K562 (cell line): Measurements from ENCODE around the gene RDH14. TPM values are rescaled to one million over a fixed set of nuclear protein-coding genes. Genes with fewer than 3 reads are reported as not detected.

Experiments
- ATAC-seq: fragments of 200-7000 bp; cut with Tn5 transposase; 3 replicates; pipeline ENCODE4 v1.9.1; 2020; ENCODE audit warnings: moderate library complexity
- BruUV-seq: library from RNA; stranded (reverse); fragments of 400-500 nt; replicated peaks from 2 replicates; lab custom pipeline; 2021; lab: Mats Ljungman, UMichigan
- CTCF ChIA-PET: fragments of 300-600 bp; formaldehyde crosslinking; extraction: SDS; loops from one replicate; lab custom pipeline; 2021; ENCODE audit warnings: low intra/inter-chr PET ratio; lab: Yijun Ruan, JAX
- POLR2A ChIA-PET: fragments of 300-600, 350-650 bp; sonication (Branson Sonifier 250); formaldehyde crosslinking; extraction: SDS; loops from one replicate; lab custom pipeline; 2021; ENCODE audit warnings: antibody characterized with exemption, inconsistent platforms; lab: Yijun Ruan, JAX
- DNase-seq, 4 experiments: peaks; one replicate each; pipeline versions ENCODE4 v3.0.0 to v3.0.0-alpha.2; 2011 to 2018; ENCODE audit warnings: low spot score in 3 of 4, mixed read lengths in 3 of 4; ENCODE audit errors: extremely low read depth in 1 of 4
- FAIRE-seq: peaks from 2 replicates; lab custom pipeline; 2011; peaks lifted over from hg19 to GRCh38; lab: Jason Lieb, UNC
- H2AFZ ChIP-seq: 2 replicates; pipeline ENCODE4 v1.6.0; 2011; ENCODE audit warnings: low read depth, low read length, control low read depth, inconsistent platforms
- H3K27ac ChIP-seq: fragments of 200-600 bp; 3 replicates; pipeline ENCODE4 v1.8.0; 2011; ENCODE audit warnings: low read depth, mild to moderate bottlenecking, control low read depth, inconsistent platforms, low read length, moderate library complexity, mixed read lengths; ENCODE audit errors: extremely low read depth
- H3K27me3 ChIP-seq, 2 experiments: fragments of 300-600 bp in 1 of 2; 2 replicates in 1 of 2; 3 replicates in 1 of 2; pipeline versions ENCODE4 v1.6.0 to v1.8.0; 2011; ENCODE audit warnings: inconsistent platforms in 2 of 2, low read length in 2 of 2, mild to moderate bottlenecking in 1 of 2, mixed read lengths in 1 of 2, moderate library complexity in 1 of 2; ENCODE audit not compliant: control insufficient read depth in 2 of 2, insufficient read depth in 2 of 2
- H3K36me3 ChIP-seq: fragments of 300-600 bp; 3 replicates; pipeline ENCODE4 v1.8.0; 2011; ENCODE audit warnings: mild to moderate bottlenecking, low read length, inconsistent platforms; ENCODE audit not compliant: control insufficient read depth, insufficient read depth
- H3K4me1 ChIP-seq, 2 experiments: fragments of 200-600 bp in 1 of 2; replicated peaks in 1 of 2; 2 replicates in 1 of 2; 3 replicates in 1 of 2; pipeline versions ENCODE4 v1.5.1 to v1.8.0; 2011; ENCODE audit warnings: inconsistent platforms in 2 of 2, low read length in 2 of 2, mild to moderate bottlenecking in 1 of 2, mixed read lengths in 1 of 2, moderate library complexity in 1 of 2; ENCODE audit not compliant: control insufficient read depth in 2 of 2, insufficient read depth in 2 of 2
- H3K4me2 ChIP-seq: 2 replicates; pipeline ENCODE4 v1.6.1; 2011; ENCODE audit warnings: low read length, control low read depth, inconsistent platforms, mixed read lengths; ENCODE audit not compliant: insufficient read depth
- H3K4me3 ChIP-seq: fragments of 200-600 bp; sonication (generic), shearing (Covaris generic); 2 replicates; pipeline ENCODE4 v1.5.1; 2016; ENCODE audit warnings: control low read depth, inconsistent platforms
- H3K79me2 ChIP-seq: fragments of 200-600 bp; 3 replicates; pipeline ENCODE4 v1.8.0; 2011; ENCODE audit warnings: low read length, inconsistent platforms; ENCODE audit not compliant: control insufficient read depth, insufficient read depth
- H3K9ac ChIP-seq, 2 experiments: 2 replicates each; pipeline versions ENCODE4 v1.6.0 to v1.6.1; 2011; ENCODE audit warnings: low read depth in 2 of 2, low read length in 2 of 2, control low read depth in 1 of 2, inconsistent platforms in 1 of 2, mild to moderate bottlenecking in 1 of 2, mixed read lengths in 1 of 2; ENCODE audit not compliant: insufficient read depth in 1 of 2
- H3K9me1 ChIP-seq: one replicate; pipeline ENCODE4 v1.6.0; 2011; ENCODE audit warnings: inconsistent platforms, mild to moderate bottlenecking, low read length, moderate library complexity; ENCODE audit not compliant: control insufficient read depth, insufficient read depth
- H3K9me3 ChIP-seq: replicated peaks from 2 replicates; pipeline ENCODE4 v1.5.1; 2011; ENCODE audit warnings: low read depth, low read length, inconsistent platforms; ENCODE audit not compliant: control insufficient read depth, insufficient read depth
- H4K20me1 ChIP-seq: replicated peaks from 2 replicates; pipeline ENCODE4 v1.6.1; 2011; ENCODE audit warnings: low read length, inconsistent platforms, mixed read lengths; ENCODE audit not compliant: control insufficient read depth, insufficient read depth
- AFF4 ChIP-seq: sonication (generic); formaldehyde crosslinking; IDR thresholded peaks from 2 replicates; pipeline ENCODE4 v1.8.0; 2023; ENCODE audit warnings: mild to moderate bottlenecking, missing genetic modification reagents
- BACH1 ChIP-seq: fragments of 200-800 bp; sonication (Bioruptor generic); IDR thresholded peaks from 2 replicates; pipeline ENCODE4 v1.6.1; 2016; ENCODE audit warnings: missing genetic modification characterization, missing compliant biosample characterization
- KLF1 ChIP-seq: fragments of 450-650 bp; IDR thresholded peaks from 2 replicates; pipeline ENCODE4 v1.6.1; 2016; ENCODE audit warnings: missing genetic modification characterization, missing compliant biosample characterization
- SUPT5H ChIP-seq: fragments of 450-650 bp; IDR thresholded peaks from 2 replicates; pipeline ENCODE4 v1.6.1; 2016
- TBL1XR1 ChIP-seq, 2 experiments: IDR thresholded peaks; 2 replicates each; pipeline ENCODE4 v1.6.1; 2012; ENCODE audit warnings: improper control_type of control experiment in 2 of 2, low read length in 2 of 2, mild to moderate bottlenecking in 1 of 2
- TGIF2 ChIP-seq: sonication (generic); formaldehyde crosslinking; IDR thresholded peaks from 2 replicates; pipeline ENCODE4 v1.8.1; 2022; ENCODE audit warnings: mild to moderate bottlenecking, missing genetic modification reagents, moderate library complexity
- TRIM24 ChIP-seq, 2 experiments: fragments of 450-650 bp; IDR thresholded peaks; 2 replicates each; pipeline ENCODE4 v1.6.1; 2016
- ZNF184 ChIP-seq: sonication (generic); formaldehyde crosslinking; IDR thresholded peaks from 2 replicates; pipeline ENCODE4 v1.5.0; 2020; ENCODE audit warnings: missing genetic modification reagents
- ZNF318 ChIP-seq, 2 experiments: fragments of 450-650 bp; IDR thresholded peaks; 2 replicates each; pipeline ENCODE4 v1.6.1; 2016; ENCODE audit warnings: mild to moderate bottlenecking in 2 of 2, borderline replicate concordance in 1 of 2, low read depth in 1 of 2, moderate library complexity in 1 of 2
- ZNF764 ChIP-seq: fragments of 250-450 bp; sonication (Bioruptor Pico); IDR thresholded peaks from 2 replicates; pipeline ENCODE4 v1.4.0; 2020; ENCODE audit warnings: low read depth, mild to moderate bottlenecking, moderate library complexity
- ZZZ3 ChIP-seq: fragments of 450-650 bp; IDR thresholded peaks from 2 replicates; pipeline ENCODE4 v1.6.1; 2016; ENCODE audit warnings: antibody characterized with exemption, mild to moderate bottlenecking, moderate library complexity
- WGBS: fragments of 100-300 bp; shearing (Covaris generic); methylation state at CpG from one replicate; pipeline ENCODE4 v1.1.6; 2016; ENCODE audit warnings: low coverage, mixed read lengths; ENCODE audit not compliant: insufficient coverage; ENCODE audit errors: missing lambda C conversion rate; 5-methylcytosine and 5-hydroxymethylcytosine counted together
- in situ Hi-C: fragments of 300-500 bp; cut with MboI; formaldehyde crosslinking; loops from 4 replicates; pipeline ENCODE4 v1.15.0; 2018; ENCODE audit warnings: inconsistent platforms, mixed read lengths
- intact Hi-C: fragments of 100-400 bp; cut with micrococcal nuclease; formaldehyde crosslinking; loops from 2 replicates; pipeline ENCODE4 v1.14.2; 2022
- polyA plus RNA-seq, 8 experiments: library from polyadenylated mRNA; depleted of rRNA in 4 of 8; stranded (reverse) in 5 of 8; unstranded in 3 of 8; fragments of >200 nt; fragmentation: Nextera tagmentation in 2 of 8; fragmentation: Illumina TruSeq in 1 of 8; extraction: Ambion mirVana in 2 of 8; extraction: Trizol in 1 of 8; gene quantifications; 2 replicates each; pipeline versions ENCODE4 v1.2.1 to v1.2.3, GENCODE V29; 2011 to 2014; ENCODE audit warnings: inconsistent platforms in 1 of 8, missing spikeins in 1 of 8
- total RNA-seq, 7 experiments: library from RNA; depleted of rRNA in 6 of 7; stranded (reverse); fragments of >200 nt in 6 of 7; fragmentation: Illumina TruSeq in 2 of 7; extraction: Trizol in 2 of 7; gene quantifications; 2 replicates each; pipeline versions ENCODE4 v1.2.1 to v1.2.3, GENCODE V29; 2011 to 2021; ENCODE audit warnings: low replicate concordance in 1 of 7

RDH14 gene
- total and polyA plus RNA-seq, 9 of the 15 experiments (the other 6 are each of a cell fraction or from before 2014, with no cell fraction given) = 6.7 to 26.2 (median 20.9) TPM

GRCh38 chr2:18551169-18551568 is 9.3 kb downstream of the RDH14 start:
- H3K4me2 ChIP-seq = no peak overlapping the region
- in situ Hi-C loops = no loop called here
- TF ChIP-seq ZZZ3 (no peak), KLF1 (tag) (no peak), TGIF2 (CRISPR knock-in tag) (no peak), TRIM24 (IDR thresholded peaks at IDR 0.05) (no peak), ZNF764 (no peak), AFF4 (no peak), BACH1 (tag) (no peak), ZNF318 (IDR thresholded peaks at IDR 0.05; ENCODE audit: borderline replicate concordance in 1 of 2, low read depth in 1 of 2) (no peak), ZNF184 (CRISPR knock-in tag) (no peak), TBL1XR1 (IDR thresholded peaks at IDR 0.05; ENCODE audit: low read length in 2 of 2) (no peak), SUPT5H (no peak)

More at GRCh38 chr2:18551169-18551568, 9.3 kb downstream of the RDH14 start:
- Histone ChIP-seq H3K79me2 (no peaks in the 10 kb centered on the region), H3K9ac (no peak overlapping the region), H3K27ac (no peak overlapping the region), H4K20me1 (no peaks in the 10 kb centered on the region), H3K27me3 (no peaks in the 10 kb centered on the region), H3K36me3 (peaks cover 8% of the 10 kb centered on the region; the same call in 2 of the 3 replicates), H3K9me1 (no peaks in the 10 kb centered on the region), H2AFZ (no peak overlapping the region), H3K4me1 (peaks cover 0 to 22% of the 10 kb centered on the region in 2 experiments; a peak in 3 of 5 replicates), H3K9me3 (no peaks in the 10 kb centered on the region), H3K4me3 (no peak overlapping the region)
- ATAC-seq (no peak), FAIRE-seq (no peak), DNase-seq (no peak)
- intact Hi-C loops = loop anchor here (10.0 kb wide), 1 partner anchor 1334 kb away; no protein-coding TSS in a partner anchor
- CTCF ChIA-PET = no interaction called here
- POLR2A ChIA-PET = no interaction called here
- WGBS = 94% methylated on average over 1 of the region's 1 CpG
- BruUV-seq = no TSS peak
